ENCODE measurements around the gene PROZ.
A peak's percentile ranks its signal among the peaks of the same experiment; 100 is the strongest.

PROZ gene

DNA sequence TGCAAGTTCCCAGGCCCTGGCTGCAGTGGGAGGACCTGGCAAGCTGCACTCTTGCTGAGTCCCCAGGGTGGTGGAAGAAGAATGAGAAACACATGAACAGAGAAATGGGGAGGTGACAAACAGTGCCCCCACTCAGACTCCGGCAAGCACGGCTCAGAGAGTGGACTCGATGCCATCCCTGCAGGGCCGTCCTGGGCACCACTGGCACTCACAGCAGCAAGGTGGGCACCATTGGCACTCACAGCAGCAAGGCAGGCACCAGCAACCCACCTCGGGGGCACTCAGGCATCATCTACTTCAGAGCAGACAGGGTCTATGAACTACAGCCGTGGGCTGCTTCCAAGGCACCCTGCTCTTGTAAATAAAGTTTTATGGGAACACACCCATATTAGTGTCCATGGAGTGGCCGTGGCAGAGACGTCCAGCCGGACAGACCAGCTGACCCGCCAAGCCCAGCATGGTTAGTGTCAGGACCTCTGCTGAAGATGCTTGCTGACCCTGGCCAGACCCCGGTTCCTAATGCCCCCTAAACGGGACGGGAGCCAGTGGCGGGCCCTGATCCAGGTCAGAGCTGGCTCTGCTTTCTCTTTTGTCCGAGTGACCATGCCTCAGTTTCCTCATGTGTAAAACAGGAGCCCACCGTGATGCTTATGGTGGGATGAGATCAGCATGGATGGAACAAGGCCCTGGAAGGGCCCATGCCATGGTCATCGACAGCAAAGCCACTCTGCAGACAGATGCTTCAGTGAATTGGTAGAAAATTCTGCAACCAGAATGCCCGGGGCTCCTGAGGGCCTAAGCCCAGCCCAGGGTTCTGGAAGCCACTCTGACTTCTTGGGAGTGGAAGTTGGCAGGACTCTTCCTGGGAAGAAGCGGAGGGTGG is 37.9 kb upstream of the PROZ start:
- DNase-seq (ENCODE audit: low spot score): no peak

DNA sequence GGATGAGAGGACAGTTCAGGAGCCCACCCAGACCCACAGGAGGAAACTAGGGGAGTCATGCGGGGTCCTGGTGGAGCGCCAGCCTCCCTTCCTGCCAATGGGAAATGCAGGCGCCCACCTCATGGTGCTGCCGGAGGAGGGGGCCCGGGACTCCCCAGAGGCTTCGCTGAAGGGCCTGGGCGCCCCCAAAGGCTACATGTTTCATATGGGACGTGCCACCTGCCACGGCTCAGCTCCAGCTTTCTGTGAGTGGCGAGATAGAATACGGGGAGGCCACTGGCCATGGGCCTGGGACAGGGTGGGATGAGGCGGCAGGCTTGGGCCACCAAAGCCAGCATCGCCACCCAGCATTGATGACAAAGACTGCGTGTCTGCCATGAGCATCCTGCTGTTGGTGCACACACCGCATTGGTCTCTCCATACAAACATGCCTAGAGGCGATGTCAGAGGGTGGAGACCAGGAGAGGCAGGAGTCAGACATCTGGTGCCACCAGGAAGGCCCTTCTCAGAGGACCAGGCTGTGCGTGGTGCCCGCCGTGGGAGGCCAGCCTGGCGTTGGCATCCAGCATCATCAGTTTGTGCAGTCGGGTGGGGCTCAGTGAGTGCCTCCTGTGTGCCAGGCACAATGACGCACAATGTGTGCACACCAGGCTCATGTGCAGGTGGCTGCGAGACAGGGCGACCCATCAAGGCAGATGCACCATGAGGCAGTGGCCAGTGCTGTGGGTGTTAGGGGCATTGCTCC is 37.1 kb upstream of the PROZ start:
- no peak for DNase-seq (ENCODE audit: low spot score)

- DNase-seq (ENCODE audit: low spot score): no peak
Observed at GRCh38 chr13:113121928-113122471, 36.4 kb upstream of the PROZ start.

- no peak for DNase-seq (ENCODE audit: low spot score)
Observed at GRCh38 chr13:113122550-113123225, 35.8 kb upstream of the PROZ start, which contains the start of gene F10. Gene F10, plus strand, starts transcription at chr13:113122799. Its CDS starts 57 bp downstream, at chr13:113122856.

- DNase-seq (ENCODE audit: low spot score): no peak
Observed at GRCh38 chr13:113123226-113124201, 34.9 kb upstream of the PROZ start.

- DNase-seq (ENCODE audit: low spot score): no peak
Observed at GRCh38 chr13:113124211-113124970, 34.1 kb upstream of the PROZ start.

- DNase-seq (ENCODE audit: low spot score): no peak
Observed at GRCh38 chr13:113125506-113126264, 32.8 kb upstream of the PROZ start.

- DNase-seq (ENCODE audit: low spot score): no peak
Observed at GRCh38 chr13:113126265-113127150, 31.9 kb upstream of the PROZ start.

DNA sequence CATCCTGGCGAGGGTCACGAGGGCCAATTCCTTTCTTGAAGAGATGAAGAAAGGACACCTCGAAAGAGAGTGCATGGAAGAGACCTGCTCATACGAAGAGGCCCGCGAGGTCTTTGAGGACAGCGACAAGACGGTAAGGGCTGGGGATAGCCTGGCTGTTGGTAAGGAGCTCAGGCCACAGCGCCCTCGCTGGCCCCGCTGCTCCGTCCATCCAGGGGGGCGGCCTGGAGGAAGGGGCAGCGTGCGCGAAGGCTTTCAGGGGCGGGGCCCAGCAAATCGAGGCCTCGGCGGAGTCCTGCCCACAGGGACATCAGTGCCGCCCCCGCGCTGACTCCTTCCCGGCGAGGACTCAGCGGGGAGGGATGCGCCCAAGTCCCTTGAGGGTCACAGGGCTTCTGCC is 29.0 kb upstream of the PROZ start:
- no peak for DNase-seq (ENCODE audit: low spot score)

DNA sequence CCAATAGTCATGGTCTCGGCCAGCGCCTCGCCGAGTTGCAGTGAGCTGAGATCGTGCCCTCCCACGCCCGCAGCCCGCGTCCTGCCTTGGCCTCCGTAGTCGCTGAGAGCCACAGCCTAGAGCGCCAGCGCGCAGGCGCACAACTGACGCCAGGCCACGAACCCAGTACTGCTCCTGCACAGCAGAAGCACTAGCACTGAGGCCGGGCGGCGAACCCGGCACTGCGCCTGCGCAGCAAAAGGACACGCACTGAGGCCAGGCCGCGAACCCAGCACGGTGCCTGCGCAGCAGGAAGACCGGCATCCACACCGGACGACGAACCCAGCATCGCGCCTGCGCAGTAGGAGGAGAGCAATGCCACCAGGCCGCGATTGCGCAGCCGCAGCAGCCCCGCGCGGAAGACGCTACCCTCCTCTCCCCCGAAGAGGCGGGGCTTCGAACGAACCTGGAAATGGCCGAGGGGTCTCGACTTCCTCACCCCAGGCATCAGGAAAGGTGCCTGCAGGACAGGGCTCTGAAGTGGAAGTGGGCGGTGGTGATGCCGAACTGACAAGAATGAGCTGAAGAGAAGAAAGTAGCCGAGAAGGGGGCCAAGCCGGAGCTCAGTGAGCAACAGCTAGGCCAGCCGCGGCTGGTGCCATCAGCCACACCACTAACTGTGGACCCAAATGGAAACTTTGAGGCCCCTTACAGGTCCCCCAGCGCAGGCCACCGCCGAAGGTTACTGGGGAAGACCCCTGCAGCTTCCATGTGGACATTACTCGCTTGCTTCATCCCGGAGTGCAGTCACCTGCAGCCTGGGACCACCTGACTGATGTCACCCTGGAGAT is 28.3 kb upstream of the PROZ start:
- DNase-seq (ENCODE audit: low spot score): no peak

- no peak for DNase-seq (ENCODE audit: low spot score)
Observed at GRCh38 chr13:113135281-113135760, 23.1 kb upstream of the PROZ start.

DNA sequence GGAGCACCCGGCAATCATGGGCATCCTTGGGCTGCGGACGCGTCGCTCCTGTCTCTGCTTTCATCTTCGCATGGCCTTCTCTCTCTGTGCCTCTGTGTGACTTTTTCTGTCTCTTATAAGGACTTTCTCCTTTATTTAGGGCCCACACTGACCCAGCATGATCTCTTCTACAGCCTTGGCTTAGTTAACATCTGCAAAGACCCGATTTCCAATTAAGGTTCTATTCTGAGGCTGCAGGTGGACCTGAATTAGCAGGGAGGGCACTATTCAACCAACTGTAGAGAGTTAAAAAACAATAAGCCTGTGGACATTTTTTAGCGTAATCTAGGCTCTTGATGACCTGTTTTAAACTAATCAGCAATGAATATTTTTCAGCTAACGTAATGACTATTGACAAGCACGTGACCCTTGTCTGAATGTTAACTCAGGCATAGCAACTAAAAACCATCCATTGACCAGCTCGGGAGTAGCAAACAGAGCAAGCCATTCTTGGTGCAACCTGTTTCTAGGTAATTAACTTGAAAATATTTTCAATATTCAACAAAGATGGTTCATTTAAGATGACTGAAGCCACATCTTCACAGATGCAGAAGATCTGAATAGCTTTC is 20.7 kb upstream of the PROZ start:
- no peak for DNase-seq (ENCODE audit: low spot score)

DNA sequence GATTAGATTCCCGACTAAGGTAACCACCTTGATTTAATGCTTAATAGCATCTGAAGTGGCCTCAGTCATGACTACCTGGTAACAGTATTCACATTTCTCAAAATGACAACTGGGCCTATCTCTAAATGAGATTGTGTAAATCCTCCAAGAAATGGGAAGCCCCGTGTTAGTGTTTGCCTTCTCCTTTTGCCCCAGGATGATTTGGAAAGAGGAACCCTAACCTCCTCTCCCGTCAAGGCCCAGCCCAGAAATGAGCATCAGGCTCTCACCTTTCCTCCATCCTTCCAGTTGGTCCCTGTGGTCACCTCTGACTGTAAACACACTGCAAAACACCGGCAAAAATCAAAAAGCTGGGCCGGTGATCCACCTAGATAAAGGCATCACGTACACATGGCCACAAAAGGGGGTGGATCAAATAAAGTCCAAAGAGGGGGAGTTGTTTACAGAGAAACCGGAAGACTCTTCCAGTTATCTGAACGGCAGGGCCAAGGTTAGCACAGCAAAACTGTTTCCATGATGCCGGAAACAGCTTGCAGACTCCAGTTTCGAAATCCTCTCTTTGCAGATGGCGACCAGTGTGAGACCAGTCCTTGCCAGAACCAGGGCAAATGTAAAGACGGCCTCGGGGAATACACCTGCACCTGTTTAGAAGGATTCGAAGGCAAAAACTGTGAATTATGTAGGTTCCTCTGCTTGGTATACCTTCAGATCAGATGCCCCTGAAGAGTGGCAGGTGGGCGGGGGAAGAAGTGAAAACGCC is 19.5 kb upstream of the PROZ start:
- DNase-seq (ENCODE audit: low spot score): peak; percentile 39

- no peak for DNase-seq (ENCODE audit: low spot score)
Observed at GRCh38 chr13:113139577-113139976, 18.9 kb upstream of the PROZ start.

GRCh38 chr13:113140677-113141600 is 17.5 kb upstream of the PROZ start:
- no peak for DNase-seq (ENCODE audit: low spot score)

All from cerebellar cortex (tissue), 1 donor.